Central memory CD8-positive, alpha-beta T cell (primary cell): Measurements from ENCODE around the gene ASB7.

Experiments used
- ATAC-seq: fragments of 150-1000 bp; cut with Tn5 transposase; replicated peaks from 2 replicates; pipeline ENCODE4 v1.10.0; 2022; ENCODE audit warnings: mild to moderate bottlenecking, moderate FRiP score, moderate number of reproducible peaks; ENCODE audit not compliant: poor library complexity, severe bottlenecking; ENCODE audit errors: extremely low read depth
- DNase-seq, 2 donors: peaks; one replicate each; pipeline ENCODE4 v3.0.0; 2021; ENCODE audit warnings: low spot score in 2 of 2
- H3K27ac Mint-ChIP-seq: one replicate; pipeline ENCODE4 v1.8.0; 2022; ENCODE audit warnings: low read depth, mild to moderate bottlenecking, moderate library complexity, mixed read lengths
- H3K27me3 Mint-ChIP-seq: one replicate; pipeline ENCODE4 v1.8.0; 2022; ENCODE audit warnings: mixed read lengths
- H3K36me3 Mint-ChIP-seq: one replicate; pipeline ENCODE4 v1.8.0; 2022; ENCODE audit warnings: mild to moderate bottlenecking, moderate library complexity, mixed read lengths; ENCODE audit not compliant: insufficient read depth
- H3K4me1 Mint-ChIP-seq: one replicate; pipeline ENCODE4 v1.8.0; 2022; ENCODE audit warnings: mixed read lengths
- H3K4me3 Mint-ChIP-seq: one replicate; pipeline ENCODE4 v1.8.0; 2022; ENCODE audit warnings: mild to moderate bottlenecking, moderate library complexity, mixed read lengths
- H3K9me3 Mint-ChIP-seq: one replicate; pipeline ENCODE4 v1.8.0; 2022; ENCODE audit warnings: mixed read lengths

The ASB7 gene

DNA sequence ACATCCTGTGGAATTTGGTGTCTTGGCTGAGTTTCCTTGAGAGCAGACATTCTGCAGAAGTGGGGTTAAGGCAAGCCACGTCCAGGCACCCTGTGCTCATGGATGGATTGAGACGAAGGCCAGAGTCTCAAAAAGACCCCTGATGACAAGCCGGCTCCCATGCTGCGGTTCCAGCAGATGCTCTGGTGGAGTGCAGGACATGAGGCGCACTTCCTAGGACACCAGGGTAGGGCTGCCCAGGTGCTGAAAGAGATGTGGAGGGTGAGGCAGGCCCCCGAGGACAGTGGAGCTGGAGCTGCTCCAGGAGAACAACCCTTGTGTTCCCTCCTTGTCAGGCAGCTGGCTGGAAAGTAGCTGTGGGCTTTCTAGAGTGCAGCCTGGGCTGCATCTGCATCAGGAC lies 81.0 kb downstream of the ASB7 start:
- no peak for ATAC-seq
- H3K9me3 Mint-ChIP-seq: no peaks in the 10 kb centered on the region
- H3K4me1 Mint-ChIP-seq: no peaks in the 10 kb centered on the region
- H3K27me3 Mint-ChIP-seq: peaks cover 64% of the 10 kb centered on the region
- H3K36me3 Mint-ChIP-seq: peaks cover 2% of the 10 kb centered on the region
- H3K27ac Mint-ChIP-seq: no peak overlapping the region
- no peak for DNase-seq
- no peak overlapping the region for H3K4me3 Mint-ChIP-seq

DNA sequence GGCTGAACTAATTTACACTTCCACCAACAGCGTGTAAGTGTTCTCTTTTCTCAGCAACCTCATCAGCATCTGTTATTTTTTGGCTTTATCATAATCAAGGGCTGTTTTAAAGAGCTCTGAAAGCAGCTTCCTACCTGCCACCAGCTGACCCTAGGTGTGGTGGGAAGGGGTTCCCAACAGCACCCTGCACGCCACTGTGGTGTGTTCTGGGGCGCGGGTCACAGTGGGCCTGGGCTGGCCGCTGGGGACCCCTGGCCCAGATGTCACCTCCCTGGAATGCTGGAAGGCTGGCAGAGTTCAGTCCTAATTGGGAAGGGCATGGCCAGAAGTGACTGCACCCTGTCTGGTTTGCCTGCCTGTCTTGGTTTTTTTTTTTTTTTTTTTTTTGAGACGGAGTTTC lies 82.2 kb downstream of the ASB7 start:
- no peak for ATAC-seq
- Mint-ChIP-seq H3K36me3 (no peaks in the 10 kb centered on the region), H3K27ac (no peak overlapping the region), H3K4me3 (no peak overlapping the region), H3K27me3 (peaks cover 61% of the 10 kb centered on the region), H3K4me1 (no peaks in the 10 kb centered on the region), H3K9me3 (no peaks in the 10 kb centered on the region)
- DNase-seq: no peak

DNA sequence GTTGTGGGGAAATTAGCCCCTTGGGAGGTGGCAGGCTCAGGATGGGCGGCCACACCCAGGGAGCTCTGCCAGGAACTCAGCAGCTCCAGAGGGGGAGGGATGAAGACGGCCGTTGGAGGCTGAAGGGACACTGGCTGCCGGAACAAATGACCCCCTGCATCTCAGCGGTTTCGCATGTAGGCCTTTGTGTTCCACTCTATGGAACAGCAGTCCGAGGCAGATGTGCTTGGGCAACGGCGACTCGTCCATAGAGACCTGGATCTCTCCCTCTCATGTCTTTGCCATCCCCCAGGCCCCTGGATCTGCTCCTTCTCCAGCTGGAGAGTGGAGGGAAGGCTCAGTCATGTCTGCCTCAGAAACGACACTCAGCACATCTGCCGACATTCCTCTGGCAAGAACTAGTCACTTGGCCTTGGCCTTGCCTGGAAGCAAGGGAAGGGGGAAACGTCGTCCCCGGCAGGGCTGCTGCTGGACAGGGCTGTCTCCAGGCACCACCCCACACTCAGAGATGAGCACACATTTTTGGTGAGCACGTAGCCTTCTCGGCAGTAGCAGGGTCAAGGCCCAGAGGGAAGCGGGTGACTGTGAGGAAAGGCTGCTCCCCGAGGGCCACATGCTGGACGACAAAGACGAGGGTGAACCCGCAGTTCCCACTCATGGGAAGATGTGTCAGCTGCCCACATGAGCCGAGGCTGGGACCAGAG lies 83.8 kb downstream of the ASB7 start:
- Mint-ChIP-seq H3K4me1 (no peaks in the 10 kb centered on the region), H3K4me3 (no peak overlapping the region), H3K9me3 (no peaks in the 10 kb centered on the region), H3K36me3 (no peaks in the 10 kb centered on the region), H3K27ac (no peak overlapping the region), H3K27me3 (peaks cover 49% of the 10 kb centered on the region)
- ATAC-seq: no peak
- DNase-seq: no peak

DNA sequence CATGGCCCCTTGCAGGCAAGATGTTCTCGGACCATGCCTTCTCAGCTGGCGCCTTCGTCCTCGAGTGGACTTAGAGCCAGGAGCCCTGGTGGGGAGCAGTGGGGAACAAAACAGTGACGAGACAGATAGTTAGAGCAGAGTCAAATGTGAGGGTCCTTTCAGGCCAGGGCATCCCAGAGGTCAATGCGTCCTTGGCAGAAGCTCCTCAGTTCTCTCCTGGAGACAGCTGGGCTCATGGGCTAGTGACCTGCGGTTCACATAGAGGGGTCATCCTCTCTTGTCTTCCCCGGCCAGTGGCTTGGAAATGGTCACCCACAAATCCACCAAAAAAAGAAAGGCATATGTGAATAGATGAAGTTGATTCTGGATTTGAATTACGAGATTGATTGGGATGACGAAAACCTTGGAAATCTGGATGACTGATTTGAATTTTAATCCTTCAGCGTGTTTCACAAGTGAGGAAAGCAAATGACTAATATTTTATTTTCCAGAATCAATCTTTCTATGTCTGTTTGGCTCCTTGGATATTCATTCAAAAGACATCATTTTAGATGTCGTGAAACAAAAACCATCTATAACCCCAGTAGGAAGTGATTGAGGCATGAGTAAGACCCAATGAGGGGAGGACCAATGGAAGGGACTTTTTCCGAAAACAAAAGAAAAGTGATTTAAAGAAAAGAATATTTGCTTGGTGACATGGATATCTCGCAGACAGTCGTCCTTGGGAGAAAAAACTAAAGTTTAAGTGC lies 84.5 kb downstream of the ASB7 start:
- Mint-ChIP-seq H3K27ac (no peak overlapping the region), H3K36me3 (no peaks in the 10 kb centered on the region), H3K9me3 (no peaks in the 10 kb centered on the region), H3K4me3 (no peak overlapping the region), H3K4me1 (no peaks in the 10 kb centered on the region), H3K27me3 (peaks cover 42% of the 10 kb centered on the region)
- no peak for ATAC-seq
- no peak for DNase-seq

DNA sequence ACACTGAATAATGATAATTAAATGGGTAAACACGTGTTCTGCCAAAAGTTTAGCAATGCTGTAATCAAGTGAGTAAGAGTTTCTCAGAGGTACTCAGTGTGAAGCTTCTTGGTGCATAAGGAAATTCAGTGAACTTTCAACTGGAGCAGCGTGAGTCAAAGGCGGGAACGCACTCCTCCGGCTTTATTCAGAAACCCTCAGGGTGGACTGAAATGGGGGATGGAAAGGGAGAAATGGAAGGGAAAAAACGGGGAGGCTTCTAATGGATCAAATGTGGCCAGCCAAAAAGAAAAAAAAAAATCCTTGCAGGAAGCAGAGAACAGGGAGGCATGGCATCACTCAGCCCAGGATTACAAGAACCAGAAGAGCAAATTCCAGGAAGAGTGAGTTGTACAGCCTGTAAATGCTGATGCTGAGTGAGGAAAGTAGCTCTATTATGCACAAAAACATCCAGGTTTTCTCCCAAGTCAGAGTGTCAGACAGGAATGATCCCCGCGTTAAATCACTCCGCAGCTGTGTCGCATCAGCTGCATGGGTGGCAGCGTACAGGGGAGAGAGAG lies 85.3 kb downstream of the ASB7 start:
- no peak overlapping the region for H3K27ac Mint-ChIP-seq

DNA sequence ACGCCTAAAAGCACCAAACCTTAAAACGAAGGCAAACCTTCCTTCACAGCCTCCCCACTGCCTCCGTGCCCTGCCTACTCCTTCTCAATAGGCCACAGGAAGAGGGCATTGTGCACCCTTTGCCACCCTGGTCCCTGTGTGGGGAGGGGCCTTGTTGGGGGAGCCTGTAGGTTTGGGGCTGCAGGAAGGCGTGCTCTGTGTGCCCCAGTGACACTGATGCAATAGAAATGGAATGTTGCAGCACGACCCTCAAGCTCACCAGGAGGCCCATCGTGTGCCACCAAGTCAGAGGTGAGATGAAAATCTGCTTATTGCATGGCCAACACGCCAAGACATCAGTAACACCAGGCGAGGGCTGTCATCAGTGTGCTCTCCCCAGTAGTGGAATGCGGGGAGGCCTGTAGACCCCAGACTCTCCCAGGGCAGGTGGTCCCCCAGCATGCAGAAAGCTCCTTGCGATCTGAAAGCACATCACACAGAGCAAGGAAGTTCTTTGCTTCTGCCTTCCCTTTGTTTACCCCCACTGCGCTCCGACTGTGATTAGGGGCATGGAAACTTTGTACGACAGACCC lies 86.2 kb downstream of the ASB7 start:
- no peak overlapping the region for H3K4me3 Mint-ChIP-seq

More for the DNA sequence above, 85.3 kb downstream of the ASB7 start:
- peaks cover 38% of the 10 kb centered on the region for H3K27me3 Mint-ChIP-seq
- no peak overlapping the region for H3K4me3 Mint-ChIP-seq
- no peaks in the 10 kb centered on the region for H3K9me3 Mint-ChIP-seq
- no peaks in the 10 kb centered on the region for H3K36me3 Mint-ChIP-seq
- DNase-seq: no peak
- ATAC-seq: no peak
- no peaks in the 10 kb centered on the region for H3K4me1 Mint-ChIP-seq

DNA sequence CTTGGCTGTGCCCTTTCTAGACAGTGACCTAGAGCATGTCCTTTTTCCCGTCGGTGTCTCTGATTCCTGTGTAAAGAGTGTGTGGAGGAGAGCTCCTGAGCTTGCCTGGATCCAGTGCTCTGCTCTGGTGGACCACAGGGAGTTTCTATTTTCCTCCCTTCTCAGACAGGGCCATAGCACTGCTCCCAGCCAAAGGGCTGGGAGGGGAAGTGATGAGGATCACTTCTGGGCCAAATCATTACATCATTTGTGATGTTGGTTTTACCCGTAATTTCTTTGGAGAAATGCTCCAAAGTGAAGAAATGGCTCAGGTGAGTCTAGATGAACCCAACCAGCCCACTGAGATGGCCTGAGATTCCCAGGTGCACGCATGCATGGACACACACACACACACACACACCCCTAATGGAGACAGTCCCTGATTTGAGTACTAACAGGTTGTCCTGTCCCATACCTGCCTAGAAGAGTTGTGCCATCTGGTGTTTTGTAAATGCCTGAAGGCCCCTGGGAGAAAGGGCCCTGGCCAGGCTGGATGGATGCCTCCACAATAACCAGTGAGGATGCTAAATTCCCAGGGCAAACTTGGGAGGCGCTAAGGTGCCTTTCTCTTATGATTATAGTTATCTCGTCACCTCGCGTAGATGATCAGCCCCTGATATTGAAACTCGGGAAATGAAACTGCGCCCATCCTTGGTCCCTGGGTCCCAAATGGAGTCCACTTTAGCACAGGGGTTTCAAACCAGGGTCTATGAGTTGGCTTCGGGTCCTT lies 86.9 kb downstream of the ASB7 start:
- H3K9me3 Mint-ChIP-seq: no peaks in the 10 kb centered on the region

More for the DNA sequence above, 86.2 kb downstream of the ASB7 start:
- Mint-ChIP-seq H3K4me1 (no peaks in the 10 kb centered on the region), H3K27ac (no peak overlapping the region), H3K36me3 (no peaks in the 10 kb centered on the region), H3K9me3 (no peaks in the 10 kb centered on the region), H3K27me3 (peaks cover 33% of the 10 kb centered on the region)
- ATAC-seq: no peak
- DNase-seq: no peak

DNA sequence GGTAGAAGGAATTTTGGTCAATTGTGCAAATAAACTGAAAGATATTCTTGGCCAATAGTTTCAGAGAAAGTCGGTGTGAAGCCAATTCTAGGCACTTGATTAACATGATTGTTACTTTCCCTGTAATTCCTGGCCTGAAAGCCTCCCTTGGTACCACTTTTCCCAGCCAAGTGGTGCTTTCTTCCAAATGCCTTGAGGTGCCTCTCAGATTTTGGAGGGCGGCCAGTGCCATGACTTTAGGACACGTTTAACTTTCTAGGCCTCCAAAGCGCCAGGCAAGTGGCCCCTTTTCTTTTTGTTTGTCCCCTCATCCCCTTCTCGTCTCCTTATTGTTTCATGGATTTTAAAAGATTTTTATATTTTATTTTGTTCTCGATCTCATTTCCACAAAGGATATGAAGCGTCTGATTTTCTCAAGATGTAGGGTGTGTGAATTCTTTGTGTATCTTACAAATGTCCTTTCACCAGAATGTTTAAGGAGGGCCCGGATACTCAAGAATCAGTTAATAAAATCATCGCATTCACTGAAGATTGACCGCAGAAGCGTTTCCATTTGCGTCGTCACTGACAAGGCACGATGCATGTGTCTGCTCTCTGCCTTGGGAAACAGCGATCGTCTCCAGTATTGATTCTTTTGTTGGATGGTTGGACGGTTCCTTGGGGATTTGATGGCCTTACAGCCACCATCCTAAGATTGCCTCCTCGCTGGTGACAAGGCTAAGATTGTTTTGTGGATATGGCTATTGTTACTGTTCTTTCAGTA lies 87.8 kb downstream of the ASB7 start:
- no peaks in the 10 kb centered on the region for H3K36me3 Mint-ChIP-seq
- no peak overlapping the region for H3K4me3 Mint-ChIP-seq
- peaks cover 23% of the 10 kb centered on the region for H3K27me3 Mint-ChIP-seq
- H3K27ac Mint-ChIP-seq: no peak overlapping the region
- DNase-seq (no peak), ATAC-seq (no peak)
- H3K4me1 Mint-ChIP-seq: no peaks in the 10 kb centered on the region
- H3K9me3 Mint-ChIP-seq: no peaks in the 10 kb centered on the region

More for the DNA sequence above, 86.9 kb downstream of the ASB7 start:
- ATAC-seq (no peak), DNase-seq (no peak)
- H3K36me3 Mint-ChIP-seq: no peaks in the 10 kb centered on the region
- no peak overlapping the region for H3K27ac Mint-ChIP-seq
- peaks cover 26% of the 10 kb centered on the region for H3K27me3 Mint-ChIP-seq
- no peak overlapping the region for H3K4me3 Mint-ChIP-seq
- H3K4me1 Mint-ChIP-seq: no peaks in the 10 kb centered on the region

DNA sequence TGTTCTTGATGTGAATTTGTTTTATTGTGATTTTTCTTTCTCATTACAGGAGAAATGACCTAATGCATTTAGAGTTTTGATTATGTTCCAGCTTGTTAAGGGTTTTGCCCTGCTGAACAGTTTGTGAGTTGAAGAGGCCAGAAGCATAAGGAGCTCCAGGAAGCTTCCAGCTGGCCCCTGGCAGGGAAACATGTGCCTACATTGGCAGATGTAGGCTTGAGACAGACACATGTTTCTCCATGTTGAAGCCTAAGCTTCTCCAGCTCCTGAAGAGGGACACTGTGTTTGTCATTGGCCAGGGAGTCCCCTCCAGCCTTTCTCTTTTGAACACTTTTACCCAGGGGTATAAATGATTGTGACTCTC lies 88.4 kb downstream of the ASB7 start:
- H3K4me1 Mint-ChIP-seq: no peaks in the 10 kb centered on the region
- H3K36me3 Mint-ChIP-seq: no peaks in the 10 kb centered on the region
- H3K27me3 Mint-ChIP-seq: peaks cover 26% of the 10 kb centered on the region
- H3K27ac Mint-ChIP-seq: no peak overlapping the region
- H3K9me3 Mint-ChIP-seq: no peaks in the 10 kb centered on the region
- ATAC-seq (no peak), DNase-seq (no peak)
- H3K4me3 Mint-ChIP-seq: no peak overlapping the region

DNA sequence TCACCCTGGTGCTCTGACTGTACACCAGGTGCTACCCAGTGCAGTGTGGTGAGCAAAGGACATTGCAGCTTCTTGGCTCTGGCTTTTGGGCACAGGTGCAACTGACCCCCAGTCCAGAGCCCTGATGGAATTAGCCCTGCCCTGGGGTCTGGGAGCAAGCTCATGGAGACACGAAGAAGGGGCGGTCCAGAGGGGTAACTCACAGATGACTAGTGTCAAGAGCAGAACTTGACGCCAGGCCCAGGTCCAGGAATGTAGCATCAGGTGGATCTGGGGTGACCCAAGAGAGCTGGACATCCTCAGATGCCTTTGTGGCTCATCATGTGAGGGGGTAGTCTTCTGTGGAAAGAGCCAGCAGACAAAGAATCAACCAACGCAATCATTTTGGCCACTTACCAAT lies 88.9 kb downstream of the ASB7 start:
- no peak overlapping the region for H3K4me3 Mint-ChIP-seq
- peaks cover 29% of the 10 kb centered on the region for H3K27me3 Mint-ChIP-seq
- no peak overlapping the region for H3K27ac Mint-ChIP-seq
- no peaks in the 10 kb centered on the region for H3K9me3 Mint-ChIP-seq
- H3K36me3 Mint-ChIP-seq: no peaks in the 10 kb centered on the region
- no peaks in the 10 kb centered on the region for H3K4me1 Mint-ChIP-seq
- no peak for ATAC-seq
- no peak for DNase-seq

DNA sequence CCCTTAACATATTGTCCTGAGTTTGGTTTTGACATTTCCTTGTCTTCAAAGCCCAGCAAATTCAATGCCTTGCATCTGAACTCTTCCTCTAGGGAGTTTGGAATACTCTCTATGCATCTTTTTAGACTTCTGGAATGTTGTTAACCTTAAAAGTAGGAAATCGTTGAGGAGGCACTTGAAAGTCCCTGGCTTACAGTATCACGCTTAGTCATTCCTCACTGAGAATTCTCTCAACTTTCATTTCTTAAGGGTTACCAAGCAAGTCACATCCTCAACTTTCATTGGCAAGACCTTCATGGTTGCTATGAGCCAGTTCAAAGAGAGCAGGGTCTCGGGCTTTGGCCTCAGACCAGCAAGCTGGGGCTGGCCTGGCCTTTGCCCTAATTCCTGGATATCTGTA lies 89.9 kb downstream of the ASB7 start:
- ATAC-seq (no peak), DNase-seq (no peak)
- no peaks in the 10 kb centered on the region for H3K36me3 Mint-ChIP-seq
- H3K4me1 Mint-ChIP-seq: no peaks in the 10 kb centered on the region
- H3K4me3 Mint-ChIP-seq: no peak overlapping the region
- no peaks in the 10 kb centered on the region for H3K9me3 Mint-ChIP-seq
- no peak overlapping the region for H3K27ac Mint-ChIP-seq
- H3K27me3 Mint-ChIP-seq: peaks cover 27% of the 10 kb centered on the region

DNA sequence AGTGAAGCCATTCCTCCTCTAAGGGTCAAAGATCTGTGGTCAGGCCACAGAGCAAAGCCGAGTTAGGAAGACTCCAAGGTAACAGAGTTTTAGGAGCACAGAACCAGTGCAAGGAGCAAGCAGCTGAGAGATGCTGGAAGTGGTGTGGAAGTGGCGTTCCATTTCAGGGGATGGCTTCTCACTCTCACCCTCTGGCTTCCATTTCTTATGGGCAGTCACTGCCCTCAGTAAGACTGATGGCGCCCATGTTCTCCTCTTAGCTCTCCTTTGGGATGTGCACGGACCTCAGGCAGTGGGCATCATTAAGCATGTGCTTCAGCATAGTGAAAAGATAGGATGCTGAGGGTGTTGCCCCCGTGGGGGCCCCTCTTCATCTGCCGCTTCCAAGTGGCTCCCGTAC lies 90.3 kb downstream of the ASB7 start:
- Mint-ChIP-seq H3K9me3 (no peaks in the 10 kb centered on the region), H3K4me1 (no peaks in the 10 kb centered on the region), H3K36me3 (no peaks in the 10 kb centered on the region), H3K27ac (no peak overlapping the region), H3K27me3 (peaks cover 23% of the 10 kb centered on the region), H3K4me3 (no peak overlapping the region)
- no peak for ATAC-seq
- DNase-seq: no peak
